Measurements from ENCODE around the gene NR5A1.

GRCh38 chr9:124512806-124513204 lies 5.6 kb upstream of the NR5A1 start:
- TF ChIP-seq CTCF (conservative IDR thresholded peaks at IDR 0.05; ENCODE audit: low read length) = no peak
- TF ChIP-seq EZH2phosphoT487 (IDR thresholded peaks at IDR 0.05; ENCODE audit: borderline replicate concordance) = no peak
